HepG2 (cell line): Measurements from ENCODE around the gene RB1.

Experiments
- CTCF ChIP-seq: sonication (generic); formaldehyde crosslinking; IDR thresholded peaks from 2 replicates; pipeline ENCODE4 v1.5.0; 2020; ENCODE audit warnings: mild to moderate bottlenecking, missing genetic modification reagents, moderate library complexity
- GABPA ChIP-seq, 2 experiments: IDR thresholded peaks; 2 replicates each; pipeline ENCODE4 v1.6.1; 2011 to 2016; ENCODE audit warnings: low read depth in 2 of 2, low read length in 1 of 2, missing biosample characterization in 1 of 2, missing genetic modification characterization in 1 of 2
- MAZ ChIP-seq, 2 experiments: sonication (generic) in 1 of 2; formaldehyde crosslinking in 1 of 2; IDR thresholded peaks; 2 replicates each; pipeline versions ENCODE4 v1.5.0 to v1.6.1; 2012 to 2020; ENCODE audit warnings: low read depth in 2 of 2, mild to moderate bottlenecking in 2 of 2, borderline replicate concordance in 1 of 2, improper control_type of control experiment in 1 of 2, low read length in 1 of 2, missing genetic modification reagents in 1 of 2, moderate library complexity in 1 of 2
- POLR2A ChIP-seq, 2 experiments: IDR thresholded peaks; 2 replicates each; pipeline ENCODE4 v1.6.1; 2011; ENCODE audit warnings: low read depth in 2 of 2, low read length in 2 of 2, mild to moderate bottlenecking in 1 of 2, moderate library complexity in 1 of 2; ENCODE audit not compliant: insufficient read depth in 1 of 2
- TRIM24 ChIP-seq: sonication (generic); formaldehyde crosslinking; IDR thresholded peaks from 2 replicates; pipeline ENCODE4 v1.8.0; 2022; ENCODE audit warnings: mild to moderate bottlenecking, missing genetic modification reagents
- ZNF326 ChIP-seq: sonication (generic); formaldehyde crosslinking; IDR thresholded peaks from 2 replicates; pipeline ENCODE4 v1.4.0; 2020; ENCODE audit warnings: missing genetic modification reagents, borderline replicate concordance
- ZNF451 ChIP-seq: sonication (generic); formaldehyde crosslinking; IDR thresholded peaks from 2 replicates; pipeline ENCODE4 v1.5.0; 2020; ENCODE audit warnings: mild to moderate bottlenecking, missing genetic modification reagents

- TF ChIP-seq ZNF326 (CRISPR knock-in tag) = no peak
- TF ChIP-seq GABPA (IDR thresholded peaks at IDR 0.05; ENCODE audit: low read depth, low read length) = no peak
- TF ChIP-seq GABPA (CRISPR knock-in tag; IDR thresholded peaks at IDR 0.05; ENCODE audit: low read depth) = no peak
- TF ChIP-seq CTCF = no peak
- TF ChIP-seq TRIM24 = no peak
- no peak for TF ChIP-seq POLR2A (IDR thresholded peaks at IDR 0.05; ENCODE audit: insufficient read depth in 1 of 2, low read depth in 2 of 2, low read length in 2 of 2)
- TF ChIP-seq MAZ (IDR thresholded peaks at IDR 0.05; ENCODE audit: borderline replicate concordance, low read depth, low read length) = no peak
- TF ChIP-seq MAZ (CRISPR knock-in tag; IDR thresholded peaks at IDR 0.05; ENCODE audit: low read depth) = no peak
- no peak for TF ChIP-seq ZNF451 (CRISPR knock-in tag)
These were observed 173.8 kb downstream of the RB1 start for GRCh38 chr13:48477191-48477855.
